SH-SY5Y (cell line): Measurements from ENCODE around the gene EEFSEC.

Experiments
- GATA2 ChIP-seq: IDR thresholded peaks from 2 replicates; pipeline ENCODE4 v1.6.1; 2011; ENCODE audit warnings: mild to moderate bottlenecking, low read depth, low read length
- GATA3 ChIP-seq: IDR thresholded peaks from 2 replicates; pipeline ENCODE4 v1.6.1; 2011; ENCODE audit warnings: low read depth, mild to moderate bottlenecking, low read length, moderate library complexity

The EEFSEC gene

GRCh38 chr3:128427175-128427857 lies 274.0 kb downstream of the EEFSEC start:
- no peak for TF ChIP-seq GATA3
- TF ChIP-seq GATA2: no peak

- TF ChIP-seq GATA2: no peak
Measured at GRCh38 chr3:128427872-128428822, 274.9 kb downstream of the EEFSEC start.

GRCh38 chr3:128429275-128429674 lies 276.0 kb downstream of the EEFSEC start:
- TF ChIP-seq GATA3 (no peak), GATA2 (no peak)

GRCh38 chr3:128429751-128430150 lies 276.5 kb downstream of the EEFSEC start:
- TF ChIP-seq GATA3: no peak
- TF ChIP-seq GATA2: no peak

GRCh38 chr3:128430301-128430700 lies 277.0 kb downstream of the EEFSEC start:
- TF ChIP-seq GATA2 (no peak), GATA3 (no peak)

GRCh38 chr3:128430731-128431130 lies 277.4 kb downstream of the EEFSEC start:
- no peak for TF ChIP-seq GATA2
- no peak for TF ChIP-seq GATA3

- no peak for TF ChIP-seq GATA2
- no peak for TF ChIP-seq GATA3
Measured at GRCh38 chr3:128431803-128432300, 278.6 kb downstream of the EEFSEC start.

- no peak for TF ChIP-seq GATA3
- no peak for TF ChIP-seq GATA2
Measured at GRCh38 chr3:128432301-128432970, 279.2 kb downstream of the EEFSEC start.

GRCh38 chr3:128432971-128433836 lies 279.9 kb downstream of the EEFSEC start:
- TF ChIP-seq GATA3: no peak
- no peak for TF ChIP-seq GATA2

- TF ChIP-seq GATA3 (no peak), GATA2 (no peak)
Measured at GRCh38 chr3:128433837-128434165, 280.5 kb downstream of the EEFSEC start.

- no peak for TF ChIP-seq GATA3
- no peak for TF ChIP-seq GATA2
Measured at GRCh38 chr3:128434524-128434923, 281.2 kb downstream of the EEFSEC start.

GRCh38 chr3:128435058-128435457 lies 281.8 kb downstream of the EEFSEC start:
- TF ChIP-seq GATA2: peak; percentile 90
- TF ChIP-seq GATA3: no peak

GRCh38 chr3:128435561-128435960 lies 282.3 kb downstream of the EEFSEC start:
- no peak for TF ChIP-seq GATA3
- TF ChIP-seq GATA2: no peak
